ENCODE data around the gene LRRC63. TPM values are rescaled to one million over a fixed set of nuclear protein-coding genes. Genes with fewer than 3 reads are reported as not detected.
"Not testable (repeated sequence)": the region's sequence is repeated elsewhere in the genome, so short reads cannot be mapped to it uniquely, and the experiment has no call there.

The LRRC63 gene, protein sequence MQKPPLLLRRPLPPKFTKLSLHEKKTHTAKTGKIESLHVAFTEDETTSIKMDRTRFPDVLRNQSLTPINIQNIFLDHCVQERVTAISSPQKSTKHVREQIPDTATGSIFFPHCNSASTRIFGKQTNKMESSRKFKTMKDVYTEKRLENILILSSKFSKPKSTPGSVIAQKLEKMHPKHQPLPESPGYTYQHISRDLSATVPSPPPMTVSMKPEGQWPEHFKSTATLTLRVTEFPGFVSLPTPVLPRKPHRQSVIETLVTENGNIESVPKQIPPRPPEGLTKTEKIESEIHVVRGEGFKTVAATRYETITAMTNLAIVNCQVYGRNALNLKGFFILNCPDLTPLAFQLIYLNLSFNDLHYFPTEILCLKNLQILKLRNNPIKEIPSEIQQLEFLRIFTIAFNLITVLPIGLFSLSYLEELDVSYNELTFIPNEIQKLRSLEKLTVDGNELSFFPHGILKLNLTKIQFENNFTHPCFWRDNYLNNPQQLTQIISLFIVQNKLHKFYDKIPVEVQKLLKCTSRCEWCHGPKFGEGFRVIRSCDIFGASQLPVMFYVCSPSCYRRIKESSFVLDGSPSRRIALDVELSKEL
- polyA plus RNA-seq: under 1 TPM in 2 of 3 donors, not detected in 1; 0.04 to 0.34 TPM

DNA sequence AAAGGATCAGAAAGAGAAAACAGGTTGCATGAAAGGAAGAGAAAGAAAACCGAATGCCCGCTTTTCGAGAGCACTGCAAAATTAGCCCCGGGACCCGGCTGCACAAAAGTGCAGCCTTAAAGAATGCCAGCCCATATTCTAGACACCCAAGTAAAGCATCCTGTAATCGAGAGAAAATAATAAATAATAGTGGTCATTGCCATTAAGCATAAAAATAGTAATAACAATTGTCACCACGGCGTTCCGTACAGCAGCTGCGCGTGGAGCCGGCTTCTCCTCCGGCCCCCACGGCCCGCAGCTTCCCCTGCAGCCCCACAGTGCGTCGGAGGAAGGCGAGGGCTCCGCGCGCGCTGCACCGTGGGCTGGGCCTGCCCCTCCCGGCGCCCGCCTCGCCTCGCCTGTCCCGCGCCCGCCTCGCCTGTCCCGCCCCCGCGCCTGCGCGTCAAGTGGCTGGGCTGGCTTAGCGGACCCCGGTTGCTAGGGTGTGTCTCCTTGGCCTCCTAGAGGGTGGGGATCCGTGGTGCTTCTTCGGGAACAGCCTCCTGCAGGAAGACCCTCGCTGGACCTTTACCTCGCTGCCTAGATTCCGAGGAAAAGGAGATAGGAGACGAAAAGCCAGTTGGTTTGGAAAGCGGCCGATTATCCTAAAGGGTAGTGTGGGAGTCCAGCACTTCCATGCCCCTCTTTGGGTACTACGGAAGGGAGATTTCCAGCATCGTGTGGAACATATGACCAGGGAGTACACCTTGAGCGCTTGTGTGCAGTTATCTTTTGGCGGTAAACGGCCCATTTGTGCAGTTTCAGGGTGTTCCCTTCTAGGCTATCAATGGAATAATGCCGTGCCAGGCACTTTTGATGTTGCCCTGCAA, at the start of gene LRRC63:
Gene LRRC63 (plus strand): TSS at position 446 of the 869 bp plus-strand sequence. CDS start 1,107 bp downstream, outside the sequence.
- H3K27ac ChIP-seq (ENCODE audit: low read depth, low read length): no peak within 1 kb of the TSS
- 2% methylated on average over 38 to 53 of the region's 53 CpGs for WGBS, 3 donors

DNA sequence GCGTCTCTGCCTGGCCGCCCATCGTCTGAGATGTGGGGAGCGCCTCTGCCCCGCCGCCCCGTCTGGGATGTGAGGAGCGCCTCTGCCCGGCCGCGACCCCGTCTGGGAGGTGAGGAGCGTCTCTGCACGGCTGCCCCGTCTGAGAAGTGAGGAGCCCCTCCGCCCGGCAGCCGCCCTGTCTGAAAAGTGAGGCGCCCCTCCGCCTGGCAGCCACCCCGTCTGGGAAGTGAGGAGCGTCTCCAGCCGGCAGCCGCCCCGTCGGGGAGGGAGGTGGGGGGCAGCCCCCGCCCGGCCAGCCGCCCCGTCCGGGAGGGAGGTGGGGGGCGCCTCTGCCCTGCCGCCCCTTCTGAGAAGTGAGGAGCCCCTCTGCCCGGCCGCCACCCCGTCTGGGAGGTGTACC, 49.0 kb upstream of the LRRC63 start:
- not testable (repeated sequence) for H3K27ac ChIP-seq (ENCODE audit: low read depth, low read length)
- 93 to 96% (median 95%) methylated on average over 26 to 36 of the region's 36 CpGs for WGBS, 3 donors

DNA sequence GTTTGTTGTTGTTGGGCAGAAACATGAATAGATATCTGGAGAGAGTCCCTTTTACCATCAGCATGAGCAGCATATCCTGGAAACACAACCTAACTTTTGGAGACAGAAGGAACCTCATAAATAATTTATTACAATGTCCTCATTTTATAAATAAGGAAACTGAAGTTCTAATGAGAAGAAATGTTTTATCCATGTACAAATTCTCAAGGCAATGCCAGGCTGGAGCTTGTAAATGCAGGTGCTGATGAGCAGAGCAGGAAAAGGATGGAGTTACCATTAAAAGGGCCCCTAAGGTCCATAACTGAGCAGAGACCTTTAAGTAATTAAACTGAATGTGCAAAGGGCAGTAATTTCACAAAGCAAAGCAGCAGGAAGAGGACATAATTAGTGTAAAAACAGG, 47.1 kb upstream of the LRRC63 start:
- no peak overlapping the region for H3K27ac ChIP-seq (ENCODE audit: low read depth, low read length)

DNA sequence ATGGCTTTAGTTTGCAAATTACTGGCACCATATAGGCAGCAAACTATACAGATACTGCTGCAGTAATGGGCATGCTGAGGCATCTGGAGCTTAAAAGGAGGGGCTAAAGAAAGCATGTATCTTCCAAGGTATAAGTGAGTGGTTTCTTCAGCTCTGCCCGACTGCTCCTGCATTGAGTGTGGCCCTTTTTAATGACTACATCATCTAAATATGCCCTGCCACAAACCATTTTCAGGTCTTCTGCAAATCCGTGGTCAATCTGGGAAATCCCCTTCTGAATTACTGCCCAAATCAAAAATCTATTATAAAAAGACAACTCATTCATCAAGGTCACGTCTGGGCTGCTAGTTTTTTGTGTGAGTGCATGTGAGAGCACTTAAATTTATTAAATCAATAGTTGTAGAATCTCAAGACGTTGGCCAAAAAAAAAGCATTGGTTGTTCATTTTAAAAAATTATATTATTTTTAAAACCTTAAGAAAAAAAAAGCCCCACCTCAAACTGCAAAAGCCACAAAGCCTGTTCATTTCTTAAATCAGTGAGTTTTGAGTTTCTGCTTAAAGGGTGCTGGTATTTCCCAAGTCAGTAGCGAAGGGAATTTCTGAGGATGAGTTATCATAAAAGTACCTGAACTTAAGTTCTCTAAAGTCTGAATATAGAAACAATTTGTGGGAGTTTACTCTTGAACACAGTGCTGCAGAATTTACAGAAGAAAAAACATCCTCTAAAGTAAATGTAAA, 46.1 kb upstream of the LRRC63 start:
- WGBS, 3 donors: 41 to 47% (median 45%) methylated on average over 5 of the region's 5 CpGs
- no peak overlapping the region for H3K27ac ChIP-seq (ENCODE audit: low read depth, low read length)

DNA sequence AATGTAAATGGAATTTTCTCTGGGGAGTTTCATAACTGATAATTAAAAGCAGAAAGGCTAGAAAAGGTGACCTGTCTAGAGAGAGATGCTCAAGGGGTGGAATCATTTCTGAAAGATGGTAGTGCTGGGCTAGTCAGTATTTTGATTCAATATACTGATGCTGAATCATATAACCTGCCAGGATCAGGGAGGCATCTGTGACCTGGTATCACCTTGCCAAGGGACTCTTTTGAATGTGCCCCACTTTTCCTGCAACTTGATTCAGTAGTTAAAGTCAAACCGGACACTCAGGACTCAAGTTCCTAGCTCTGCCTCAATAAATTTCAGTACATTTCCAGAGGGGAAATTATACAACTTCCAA, 45.5 kb upstream of the LRRC63 start:
- no peak overlapping the region for H3K27ac ChIP-seq (ENCODE audit: low read depth, low read length)
- 68 to 75% (median 74%) methylated on average over 1 of the region's 1 CpG for WGBS, 3 donors

DNA sequence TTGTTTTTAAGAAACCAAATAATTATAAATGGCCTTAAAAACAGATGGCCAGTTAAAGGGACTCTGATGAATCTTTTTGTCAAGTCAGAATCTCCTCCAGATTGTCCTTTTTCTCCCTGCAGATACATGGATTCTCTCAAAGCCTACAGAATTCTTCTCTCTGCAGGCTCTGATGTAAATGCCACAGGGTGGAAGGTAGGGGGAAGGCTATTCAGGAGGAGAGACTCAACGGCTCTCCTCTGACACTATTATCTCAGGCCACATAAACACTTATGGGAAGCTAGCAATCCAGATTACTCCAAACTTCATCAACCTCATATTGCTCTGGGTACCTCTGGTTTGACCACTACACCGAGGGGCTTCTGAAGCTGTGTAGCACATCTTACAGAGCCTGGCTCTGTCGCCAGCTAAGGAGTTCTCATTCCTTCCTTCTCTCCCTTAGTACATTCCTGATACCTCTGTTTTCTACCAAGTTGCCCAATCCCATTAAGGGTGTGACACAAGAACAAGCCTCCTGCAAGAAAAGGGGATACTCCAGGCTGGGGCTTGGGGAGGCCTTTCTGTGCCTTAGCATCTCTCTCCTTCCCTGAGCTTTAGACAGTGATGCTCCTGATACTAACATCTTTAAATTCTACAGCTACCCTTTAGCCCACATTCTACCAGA, 44.6 kb upstream of the LRRC63 start:
- H3K27ac ChIP-seq (ENCODE audit: low read depth, low read length): no peak overlapping the region
- WGBS, 3 donors: 52 to 70% (median 65%) methylated on average over 3 of the region's 3 CpGs

DNA sequence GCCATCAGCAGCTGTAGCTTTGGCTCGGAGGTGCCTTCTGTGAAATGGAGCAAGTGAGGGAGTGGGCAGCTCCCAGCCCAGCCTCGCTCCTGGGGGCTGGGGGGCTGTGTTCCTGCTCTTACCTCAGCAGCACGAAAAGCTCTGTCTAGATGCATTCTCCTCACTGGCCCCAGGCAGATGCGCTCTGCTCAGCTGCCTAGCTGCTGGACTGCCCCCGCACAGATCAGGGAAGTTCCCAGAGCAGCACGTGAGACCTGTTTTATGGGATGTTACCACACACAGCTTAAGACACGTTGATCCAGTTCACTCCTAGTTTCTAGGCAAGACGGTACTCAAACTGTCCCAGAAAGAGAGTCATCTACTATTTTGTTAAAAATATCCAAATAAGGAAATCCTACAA, 43.4 kb upstream of the LRRC63 start:
- 36 to 52% (median 39%) methylated on average over 8 of the region's 8 CpGs for WGBS, 3 donors
- no peak overlapping the region for H3K27ac ChIP-seq (ENCODE audit: low read depth, low read length)

DNA sequence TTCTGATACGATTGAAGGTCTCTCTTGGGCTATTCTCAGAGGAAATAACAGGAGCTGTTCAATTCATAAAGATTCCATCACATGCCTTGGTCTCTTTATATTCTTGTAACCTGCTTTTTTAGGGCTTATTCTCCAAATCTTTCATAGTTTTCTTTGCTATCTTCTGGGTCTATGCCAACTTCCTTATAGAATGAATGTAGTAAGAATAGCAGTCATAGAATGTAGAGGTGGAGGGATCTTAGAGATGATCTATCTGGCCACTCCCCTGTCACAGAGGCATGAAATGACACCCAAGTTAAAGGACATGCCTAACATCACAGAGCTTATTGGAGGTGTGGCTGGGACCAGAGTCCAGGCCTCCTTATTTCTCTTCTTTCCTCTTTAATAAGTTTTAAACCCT, 42.9 kb upstream of the LRRC63 start:
- WGBS, 3 donors: 26 to 39% (median 29%) methylated on average over 1 of the region's 1 CpG
- H3K27ac ChIP-seq (ENCODE audit: low read depth, low read length): no peak overlapping the region

DNA sequence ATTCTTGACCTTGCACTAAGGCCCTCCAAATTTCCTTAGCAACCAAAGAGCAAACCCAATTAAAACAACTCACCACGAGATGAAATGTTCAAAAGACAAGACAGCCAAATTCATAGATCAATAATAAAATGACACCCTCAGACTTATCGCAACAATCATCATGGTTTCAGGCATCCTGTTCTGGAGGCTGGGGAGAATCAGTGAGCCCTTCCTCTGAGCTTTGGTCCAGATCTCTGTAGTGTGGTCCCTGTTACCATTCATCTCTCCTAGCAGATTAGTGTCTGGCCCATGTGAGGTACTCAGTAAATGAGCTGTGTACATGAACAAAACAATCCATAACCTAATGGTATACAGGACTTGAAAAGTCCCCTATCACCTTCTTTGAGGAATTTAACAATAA, 42.0 kb upstream of the LRRC63 start:
- no peak overlapping the region for H3K27ac ChIP-seq (ENCODE audit: low read depth, low read length)
- WGBS, 3 donors: 81 to 97% (median 88%) methylated on average over 2 of the region's 2 CpGs

DNA sequence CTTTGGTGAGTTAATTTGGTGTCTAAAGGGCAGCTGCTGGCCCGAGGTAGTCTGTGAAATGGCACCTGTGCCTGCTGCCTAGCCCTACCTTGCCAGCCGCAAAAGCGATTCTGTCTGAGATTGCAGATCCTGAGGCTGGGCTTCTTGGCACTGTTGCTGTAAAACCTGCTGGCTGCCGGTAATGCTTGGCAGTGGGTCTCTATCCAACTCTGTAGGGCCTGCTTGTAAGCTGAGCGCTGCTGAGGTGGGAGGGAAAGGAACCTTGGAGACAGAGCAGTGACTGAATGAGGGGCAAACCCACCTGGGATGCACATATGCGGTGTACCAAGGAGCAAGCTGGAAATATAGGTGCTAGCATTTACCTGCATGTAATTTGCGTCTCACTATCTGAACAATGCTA, 41.5 kb upstream of the LRRC63 start:
- WGBS, 3 donors: 64 to 76% (median 66%) methylated on average over 7 of the region's 7 CpGs
- no peak overlapping the region for H3K27ac ChIP-seq (ENCODE audit: low read depth, low read length)

DNA sequence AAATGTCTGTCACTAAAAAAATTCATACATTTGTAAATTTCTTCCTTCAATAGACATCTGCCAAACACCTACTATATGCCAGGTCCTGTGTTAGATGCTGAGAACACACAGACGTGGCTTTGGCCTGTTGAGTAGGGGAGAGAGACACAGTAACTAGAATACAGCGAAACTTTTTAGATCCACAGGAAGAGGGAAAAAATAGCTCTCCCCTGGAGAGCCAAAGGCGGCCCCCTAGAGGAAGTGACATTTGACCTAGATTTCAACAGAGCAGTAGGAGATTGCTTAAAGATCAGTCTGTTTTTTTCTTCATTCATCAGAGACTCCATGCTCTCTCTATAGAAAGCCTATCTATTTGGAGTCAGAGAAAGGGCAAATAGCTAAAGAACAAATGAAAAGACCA, 41.0 kb upstream of the LRRC63 start:
- WGBS, 3 donors: 18 to 67% (median 25%) methylated on average over 3 of the region's 3 CpGs
- no peak overlapping the region for H3K27ac ChIP-seq (ENCODE audit: low read depth, low read length)

DNA sequence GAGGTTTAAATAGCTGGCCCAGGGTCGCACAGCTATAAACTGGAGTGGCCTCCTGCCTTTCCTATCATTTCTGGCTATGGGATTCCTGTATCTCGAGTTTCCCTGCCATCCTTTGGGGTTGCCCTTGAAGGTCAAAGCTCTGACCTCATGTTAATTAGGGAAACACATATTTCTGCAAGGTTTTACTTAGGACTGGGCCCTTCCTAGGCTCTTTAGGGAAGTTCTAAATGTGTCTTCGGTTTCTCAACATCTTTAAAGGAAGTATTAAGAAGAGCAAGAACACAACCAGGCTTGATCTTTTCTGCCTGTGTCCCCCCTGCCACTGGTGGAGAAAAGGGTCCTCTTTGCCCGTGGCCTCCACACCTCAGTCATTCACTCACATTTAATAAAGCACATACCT, 40.5 kb upstream of the LRRC63 start:
- WGBS, 3 donors: 41 to 70% (median 45%) methylated on average over 4 of the region's 4 CpGs
- H3K27ac ChIP-seq (ENCODE audit: low read depth, low read length): no peak overlapping the region

DNA sequence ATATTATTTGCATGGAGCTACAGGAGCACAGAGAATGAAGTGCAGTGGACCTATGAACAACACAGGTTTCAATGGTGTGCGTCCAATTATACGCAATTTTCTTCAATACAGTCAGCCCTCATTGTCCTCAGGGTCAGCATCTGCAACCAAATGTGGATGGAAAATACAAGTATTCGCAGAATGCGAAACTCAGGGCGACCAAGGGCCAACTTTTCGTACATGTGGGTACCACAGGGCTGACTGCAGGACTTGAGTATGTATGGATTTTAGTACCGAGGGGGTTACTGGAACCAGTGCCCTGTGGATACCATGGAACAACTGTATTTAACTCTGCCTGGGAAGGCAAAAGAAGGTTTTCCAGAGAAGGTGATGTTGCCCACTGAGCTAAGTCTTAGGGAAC, 40.0 kb upstream of the LRRC63 start:
- 91 to 94% (median 92%) methylated on average over 7 of the region's 7 CpGs for WGBS, 3 donors

DNA sequence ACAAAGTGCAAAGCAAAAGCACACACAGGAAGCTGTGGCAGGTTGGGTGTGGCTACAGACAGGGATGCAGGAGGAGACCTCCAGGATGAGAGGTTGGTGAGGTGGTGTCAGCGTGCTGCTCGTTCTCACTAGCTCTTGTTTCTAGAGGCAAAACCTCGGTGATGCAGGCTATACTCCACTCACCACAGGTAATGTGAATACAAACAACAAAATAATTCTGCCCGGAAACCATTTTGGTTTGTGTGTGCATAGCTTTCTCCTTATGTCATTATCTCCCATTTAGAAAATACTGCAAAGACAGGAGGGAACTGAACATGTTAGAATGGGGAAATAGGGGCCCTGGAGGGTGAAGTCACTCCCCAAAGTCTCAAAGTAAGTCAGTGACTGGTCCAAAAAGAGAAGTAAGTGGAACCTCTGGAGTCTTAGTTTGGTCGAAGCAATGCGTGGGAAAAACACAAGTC, 39.2 kb upstream of the LRRC63 start:
- 49 to 76% (median 62%) methylated on average over 6 of the region's 6 CpGs for WGBS, 3 donors
- no peak overlapping the region for H3K27ac ChIP-seq (ENCODE audit: low read depth, low read length)

More for the DNA sequence above, 40.0 kb upstream of the LRRC63 start:
- no peak overlapping the region for H3K27ac ChIP-seq (ENCODE audit: low read depth, low read length)

DNA sequence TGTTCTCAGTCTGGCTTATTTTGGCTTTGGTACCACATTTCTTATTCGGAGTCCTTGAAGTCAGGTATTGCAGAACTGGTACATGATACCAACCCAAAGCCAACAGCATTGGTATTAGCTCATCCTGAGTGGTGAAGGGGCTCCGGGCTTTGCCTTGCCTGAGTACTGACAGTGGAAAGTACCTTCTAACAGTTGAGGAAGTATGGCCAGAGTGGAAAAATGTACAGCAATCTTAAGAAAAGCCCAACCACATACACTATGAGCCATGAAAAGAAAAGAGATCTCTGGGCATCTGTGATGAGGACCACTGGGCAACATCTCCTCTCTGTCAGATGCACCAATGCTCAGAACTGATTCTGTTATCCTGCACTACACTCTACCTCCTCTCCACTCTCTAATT, 38.1 kb upstream of the LRRC63 start:
- no peak overlapping the region for H3K27ac ChIP-seq (ENCODE audit: low read depth, low read length)
- WGBS, 3 donors: 59 to 81% (median 67%) methylated on average over 2 of the region's 2 CpGs

DNA sequence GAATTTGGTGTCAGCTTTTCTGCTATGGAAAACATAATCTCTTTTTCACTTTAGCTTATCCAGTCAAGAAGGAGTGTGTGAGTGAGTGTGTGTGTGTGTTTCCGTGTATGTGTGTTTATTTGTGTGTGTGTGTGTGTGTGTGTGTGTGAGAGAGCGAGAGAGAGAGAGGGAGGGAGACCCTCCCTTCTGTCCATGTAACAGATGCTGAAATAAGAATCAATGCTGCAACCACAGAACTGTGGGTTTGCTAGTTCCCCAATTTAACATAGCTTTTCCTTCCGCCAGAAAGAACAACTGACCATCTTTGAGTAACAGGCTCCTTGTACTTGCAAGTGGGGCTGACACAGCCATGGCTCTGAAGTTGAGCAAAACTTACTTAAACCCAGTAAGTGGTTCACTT, 35.0 kb upstream of the LRRC63 start:
- WGBS, 3 donors: 46 to 68% (median 47%) methylated on average over 3 of the region's 3 CpGs

DNA sequence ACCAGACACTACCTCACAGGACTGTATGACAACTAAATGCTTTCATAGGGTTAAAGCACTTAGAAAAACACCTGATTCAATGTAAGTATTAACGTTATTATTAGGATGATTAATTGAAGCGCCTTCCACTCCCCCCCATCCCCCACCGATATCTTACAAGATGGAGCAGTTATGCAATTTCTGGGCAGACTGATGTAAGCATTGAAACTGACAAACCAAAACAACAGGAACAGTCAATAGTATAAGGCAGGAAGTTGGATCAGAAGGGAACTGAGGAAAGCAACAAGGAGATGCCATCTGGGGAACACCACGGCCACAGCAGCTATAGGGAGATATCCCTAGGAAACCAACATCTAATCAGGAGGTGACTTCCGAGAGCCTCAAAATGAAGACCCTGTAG, 33.6 kb upstream of the LRRC63 start:
- no peak overlapping the region for H3K27ac ChIP-seq (ENCODE audit: low read depth, low read length)
- 36 to 70% (median 50%) methylated on average over 5 of the region's 5 CpGs for WGBS, 3 donors

More for the DNA sequence above, 35.0 kb upstream of the LRRC63 start:
- no peak overlapping the region for H3K27ac ChIP-seq (ENCODE audit: low read depth, low read length)

DNA sequence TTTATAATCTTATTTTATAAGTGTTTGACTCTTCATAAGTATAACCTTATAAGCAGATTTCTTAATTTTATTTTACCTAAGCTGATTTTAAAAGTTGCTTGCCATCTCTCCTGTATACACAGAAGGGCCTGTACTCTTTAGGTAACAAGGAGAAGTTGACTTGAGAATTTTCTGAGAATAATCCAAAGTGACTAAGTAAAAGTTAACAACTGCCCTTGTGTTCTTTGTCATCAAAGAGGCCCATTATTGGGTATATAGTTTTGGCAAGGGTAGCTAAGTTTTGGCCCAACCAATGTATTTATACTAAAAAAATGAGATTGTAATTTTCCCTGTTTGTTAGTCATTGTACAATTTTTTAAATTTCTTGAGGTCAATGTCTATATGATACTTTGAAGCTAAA, 32.9 kb upstream of the LRRC63 start:
- H3K27ac ChIP-seq (ENCODE audit: low read depth, low read length): no peak overlapping the region
